H1 (cell line): Measurements from ENCODE around the gene UPF1. TPM values are rescaled to one million over a fixed set of nuclear protein-coding genes. Genes with fewer than 3 reads are reported as not detected.

ENCODE experiments used
- CTCF ChIA-PET: fragments of 300-600 bp; sonication (Branson Sonifier 250); formaldehyde crosslinking; loops from one replicate; lab custom pipeline; 2021; ENCODE audit not compliant: partially characterized antibody; lab: Charles Lee
- POLR2A ChIA-PET: fragments of 300-600 bp; sonication (Branson Sonifier 250); formaldehyde crosslinking; loops from one replicate; lab custom pipeline; 2021; ENCODE audit warnings: inconsistent platforms; ENCODE audit not compliant: partially characterized antibody; lab: Charles Lee
- DNase-seq, 2 experiments: peaks; one replicate each; pipeline versions ENCODE4 v3.0.0 to v3.0.0-alpha.2; 2010 to 2022; ENCODE audit warnings: low spot score in 2 of 2, low read depth in 1 of 2, mixed read lengths in 1 of 2
- FAIRE-seq: peaks from 2 replicates; lab custom pipeline; 2011; peaks lifted over from hg19 to GRCh38; lab: Jason Lieb, UNC
- H2AFZ ChIP-seq: 2 replicates; pipeline ENCODE4 v1.8.1; 2012; ENCODE audit warnings: low read length, inconsistent platforms
- H2AK5ac ChIP-seq: 2 replicates; pipeline ENCODE4 v1.6.1; 2013; ENCODE audit warnings: low read depth, low read length
- H2BK120ac ChIP-seq: replicated peaks from 2 replicates; pipeline ENCODE3; 2013; ENCODE audit warnings: low read depth, low read length, inconsistent platforms
- H2BK12ac ChIP-seq: 2 replicates; pipeline ENCODE4 v1.6.1; 2013; ENCODE audit warnings: low read depth, low read length
- H2BK15ac ChIP-seq: 2 replicates; pipeline ENCODE4 v1.6.1; 2013; ENCODE audit warnings: low read length
- H2BK20ac ChIP-seq: 2 replicates; pipeline ENCODE4 v1.6.1; 2013; ENCODE audit warnings: low read length
- H2BK5ac ChIP-seq: 2 replicates; pipeline ENCODE4 v1.6.1; 2013; ENCODE audit warnings: low read depth, low read length
- H3K14ac ChIP-seq: 2 replicates; pipeline ENCODE4 v1.6.1; 2013; ENCODE audit warnings: inconsistent platforms; ENCODE audit not compliant: insufficient read length
- H3K18ac ChIP-seq: 2 replicates; pipeline ENCODE4 v1.6.1; 2013; ENCODE audit warnings: low read length; ENCODE audit errors: extremely low read depth
- H3K23ac ChIP-seq: 2 replicates; pipeline ENCODE4 v1.6.1; 2013; ENCODE audit warnings: inconsistent platforms; ENCODE audit not compliant: insufficient read length
- H3K23me2 ChIP-seq: 2 replicates; pipeline ENCODE4 v1.6.1; 2013; ENCODE audit warnings: low read depth, low read length
- H3K27ac ChIP-seq: 2 replicates; pipeline ENCODE4 v1.6.1; 2011; ENCODE audit warnings: low read depth, low read length, inconsistent platforms
- H3K27me3 ChIP-seq, 4 experiments: replicated peaks in 1 of 4; 1 replicate in 1 of 4; 2 replicates in 3 of 4; pipeline versions ENCODE4 v1.6.1 to v1.8.1; 2011 to 2013; ENCODE audit warnings: low read length in 3 of 4, mild to moderate bottlenecking in 3 of 4, inconsistent platforms in 2 of 4, mixed read lengths in 2 of 4, moderate library complexity in 1 of 4; ENCODE audit not compliant: control insufficient read depth in 3 of 4, insufficient read depth in 3 of 4; ENCODE audit errors: extremely low read depth in 1 of 4
- H3K36me3 ChIP-seq, 4 experiments: 2 replicates each; pipeline versions ENCODE4 v1.6.1 to v1.8.1; 2011 to 2013; ENCODE audit warnings: mild to moderate bottlenecking in 4 of 4, low read length in 3 of 4, moderate library complexity in 2 of 4, control low read depth in 1 of 4, inconsistent platforms in 1 of 4; ENCODE audit not compliant: insufficient read depth in 4 of 4, control insufficient read depth in 2 of 4
- H3K4ac ChIP-seq: replicated peaks from 2 replicates; pipeline ENCODE3; 2013; ENCODE audit warnings: low read length, low read depth, mixed read lengths, inconsistent platforms; ENCODE audit not compliant: insufficient read length
- H3K4me1 ChIP-seq, 4 experiments: replicated peaks in 1 of 4; 1 replicate in 1 of 4; 2 replicates in 3 of 4; pipeline versions ENCODE4 v1.6.1 to v1.8.1; 2011 to 2013; ENCODE audit warnings: low read length in 3 of 4, inconsistent platforms in 2 of 4, mixed read lengths in 1 of 4; ENCODE audit not compliant: insufficient read depth in 4 of 4, control insufficient read depth in 3 of 4
- H3K4me2 ChIP-seq, 2 experiments: 2 replicates each; pipeline versions ENCODE4 v1.6.1 to v1.8.1; 2011 to 2013; ENCODE audit warnings: low read depth in 2 of 2, low read length in 2 of 2, control low read depth in 1 of 2, inconsistent platforms in 1 of 2, mild to moderate bottlenecking in 1 of 2; ENCODE audit not compliant: insufficient read depth in 1 of 2
- H3K4me3 ChIP-seq, 4 experiments: fragments of 200-600, 300-600 bp in 1 of 4; sonication (generic), shearing (Covaris generic), sonication (Bioruptor Twin) in 1 of 4; 2 replicates each; pipeline versions ENCODE4 v1.5.1 to v1.8.1; 2011 to 2016; ENCODE audit warnings: low read length in 4 of 4, low read depth in 3 of 4, control low read depth in 2 of 4, inconsistent platforms in 2 of 4, mild to moderate bottlenecking in 2 of 4, mixed read lengths in 1 of 4, moderate library complexity in 1 of 4; ENCODE audit not compliant: insufficient read depth in 2 of 4; ENCODE audit errors: extremely low read depth in 1 of 4
- H3K56ac ChIP-seq: replicated peaks from 2 replicates; pipeline ENCODE3; 2013; ENCODE audit warnings: low read depth, mild to moderate bottlenecking, mixed read lengths, low read length, inconsistent platforms; ENCODE audit not compliant: insufficient read length
- H3K79me1 ChIP-seq: 2 replicates; pipeline ENCODE4 v1.6.1; 2013; ENCODE audit warnings: low read depth, low read length, control low read depth
- H3K79me2 ChIP-seq, 2 experiments: 2 replicates each; pipeline versions ENCODE4 v1.6.1 to v1.8.1; 2012 to 2013; ENCODE audit warnings: low read length in 2 of 2, mild to moderate bottlenecking in 2 of 2, inconsistent platforms in 1 of 2; ENCODE audit not compliant: insufficient read depth in 2 of 2, control insufficient read depth in 1 of 2
- H3K9ac ChIP-seq, 4 experiments: replicated peaks in 1 of 4; 1 replicate in 1 of 4; 2 replicates in 3 of 4; pipeline versions ENCODE4 v1.6.1 to v1.8.1; 2011 to 2013; ENCODE audit warnings: low read depth in 3 of 4, low read length in 3 of 4, control low read depth in 2 of 4, mild to moderate bottlenecking in 2 of 4, moderate library complexity in 2 of 4, inconsistent platforms in 1 of 4; ENCODE audit errors: extremely low read depth in 1 of 4
- H3K9me3 ChIP-seq, 2 experiments: 2 replicates each; pipeline versions ENCODE4 v1.6.1 to v1.8.1; 2012 to 2013; ENCODE audit warnings: mild to moderate bottlenecking in 2 of 2, moderate library complexity in 2 of 2, control low read depth in 1 of 2, inconsistent platforms in 1 of 2, low read depth in 1 of 2, low read length in 1 of 2, mixed read lengths in 1 of 2; ENCODE audit not compliant: insufficient read depth in 2 of 2
- H4K20me1 ChIP-seq, 2 experiments: replicated peaks in 1 of 2; 2 replicates each; pipeline versions ENCODE3 to v1.8.1; 2011 to 2013; ENCODE audit warnings: inconsistent platforms in 2 of 2, low read length in 2 of 2, mild to moderate bottlenecking in 1 of 2; ENCODE audit not compliant: insufficient read depth in 2 of 2, control insufficient read depth in 1 of 2
- H4K5ac ChIP-seq: 2 replicates; pipeline ENCODE4 v1.6.1; 2013; ENCODE audit warnings: low read length, low read depth, mixed read lengths, inconsistent platforms; ENCODE audit not compliant: insufficient read length
- H4K8ac ChIP-seq: 2 replicates; pipeline ENCODE4 v1.8.0; 2013; ENCODE audit warnings: mild to moderate bottlenecking, moderate library complexity, low read length, inconsistent platforms; ENCODE audit not compliant: insufficient read depth; ENCODE audit errors: extremely low read depth
- H4K91ac ChIP-seq: replicated peaks from 2 replicates; pipeline ENCODE3; 2013; ENCODE audit warnings: low read length, mixed read lengths, inconsistent platforms; ENCODE audit not compliant: insufficient read length
- ASH2L ChIP-seq: fragments of 200-600, 300-600 bp; sonication (generic); IDR thresholded peaks from one replicate; pipeline ENCODE4 v1.7.1; 2017; ENCODE audit warnings: low read length
- BRCA1 ChIP-seq: IDR thresholded peaks from 2 replicates; pipeline ENCODE4 v1.6.1; 2012; ENCODE audit warnings: low read depth, low read length, improper control_type of control experiment
- CBX8 ChIP-seq: fragments of 300-800, 300-1000 bp; sonication (generic); IDR thresholded peaks from 2 replicates; pipeline ENCODE4 v1.7.1; 2016; ENCODE audit warnings: low read depth, low read length, borderline replicate concordance
- HDAC2 ChIP-seq, 2 experiments: fragments of 300-600 bp in 1 of 2; sonication (generic) in 1 of 2; IDR thresholded peaks; 2 replicates each; pipeline ENCODE4 v1.6.1; 2011 to 2012; ENCODE audit warnings: low read depth in 2 of 2, low read length in 2 of 2, mild to moderate bottlenecking in 2 of 2, moderate library complexity in 2 of 2, borderline replicate concordance in 1 of 2, inconsistent platforms in 1 of 2
- KDM4A ChIP-seq: IDR thresholded peaks from one replicate; pipeline ENCODE4 v1.7.1; 2012; ENCODE audit warnings: low read depth, mild to moderate bottlenecking, moderate library complexity, low read length, inconsistent platforms; ENCODE audit not compliant: severe bottlenecking
- POLR2A ChIP-seq, 2 experiments: IDR thresholded peaks; 1 replicate in 1 of 2; 2 replicates in 1 of 2; pipeline ENCODE4 v1.6.1; 2011; ENCODE audit warnings: low read depth in 2 of 2, low read length in 2 of 2, mild to moderate bottlenecking in 2 of 2; ENCODE audit errors: control extremely low read depth in 1 of 2
- RBBP5 ChIP-seq: IDR thresholded peaks from 2 replicates; pipeline ENCODE4 v1.7.1; 2012; ENCODE audit warnings: low read depth, mild to moderate bottlenecking, inconsistent platforms, low read length, moderate library complexity, borderline replicate concordance
- SIRT6 ChIP-seq: IDR thresholded peaks from one replicate; pipeline ENCODE4 v1.7.1; 2012; ENCODE audit warnings: low read length, inconsistent platforms
- SIX5 ChIP-seq: IDR thresholded peaks from 2 replicates; pipeline ENCODE4 v1.6.1; 2011; ENCODE audit warnings: mild to moderate bottlenecking, low read depth, low read length
- SP2 ChIP-seq: IDR thresholded peaks from 2 replicates; pipeline ENCODE4 v1.6.1; 2012; ENCODE audit warnings: mild to moderate bottlenecking, low read length, inconsistent platforms
- SP4 ChIP-seq: IDR thresholded peaks from 2 replicates; pipeline ENCODE4 v1.6.1; 2012; ENCODE audit warnings: low read length, inconsistent platforms
- TBP ChIP-seq: IDR thresholded peaks from 2 replicates; pipeline ENCODE4 v1.6.1; 2011; ENCODE audit warnings: low read depth, low read length, improper control_type of control experiment
- ZNF274 ChIP-seq: IDR thresholded peaks from 2 replicates; pipeline ENCODE4 v1.7.0; 2012; ENCODE audit warnings: low read length, borderline replicate concordance; ENCODE audit errors: extremely low read depth
- whole genome bisulfite sequencing, 2 experiments: shearing (Covaris generic) in 1 of 2; methylation state at CpG; one replicate each; pipeline versions ENCODE4 v1.1.6 to v1.1.7; 2013 to 2015; ENCODE audit warnings: low lambda C conversion rate in 2 of 2, mixed read lengths in 2 of 2, inconsistent platforms in 1 of 2, low coverage in 1 of 2, missing lambda C conversion rate in 1 of 2; ENCODE audit not compliant: insufficient replicate concordance in 2 of 2, insufficient coverage in 1 of 2, insufficient read length in 1 of 2; ENCODE audit errors: extremely low coverage in 1 of 2, missing lambda C conversion rate in 1 of 2; 5-methylcytosine and 5-hydroxymethylcytosine counted together
- polyA plus RNA-seq, 7 experiments: library from polyadenylated mRNA; depleted of rRNA in 3 of 7; stranded (reverse) in 5 of 7; unstranded in 2 of 7; fragments of >200 nt in 5 of 7; fragments of 200-250 nt in 2 of 7; gene quantifications; 1 replicate in 5 of 7; 2 replicates in 1 of 7; 4 replicates in 1 of 7; pipeline versions ENCODE4 v1.2.1 to v1.2.3, GENCODE V29; 2011 to 2013; ENCODE audit warnings: missing spikeins in 2 of 7, mixed read lengths in 2 of 7
- total RNA-seq: library from RNA; stranded (reverse); fragmentation: NEBNext Ultra II Directional; extraction: Animal tissue kit (Norgen Biotek cat#: 25700); gene quantifications from 2 replicates; pipeline ENCODE4 v1.2.1, GENCODE V29; 2021

Gene UPF1
- total and polyA plus RNA-seq, 2 of the 8 experiments (the other 6 are each of a cell fraction or from before 2014, with no cell fraction given), result 46.4 to 62.0 TPM

DNA sequence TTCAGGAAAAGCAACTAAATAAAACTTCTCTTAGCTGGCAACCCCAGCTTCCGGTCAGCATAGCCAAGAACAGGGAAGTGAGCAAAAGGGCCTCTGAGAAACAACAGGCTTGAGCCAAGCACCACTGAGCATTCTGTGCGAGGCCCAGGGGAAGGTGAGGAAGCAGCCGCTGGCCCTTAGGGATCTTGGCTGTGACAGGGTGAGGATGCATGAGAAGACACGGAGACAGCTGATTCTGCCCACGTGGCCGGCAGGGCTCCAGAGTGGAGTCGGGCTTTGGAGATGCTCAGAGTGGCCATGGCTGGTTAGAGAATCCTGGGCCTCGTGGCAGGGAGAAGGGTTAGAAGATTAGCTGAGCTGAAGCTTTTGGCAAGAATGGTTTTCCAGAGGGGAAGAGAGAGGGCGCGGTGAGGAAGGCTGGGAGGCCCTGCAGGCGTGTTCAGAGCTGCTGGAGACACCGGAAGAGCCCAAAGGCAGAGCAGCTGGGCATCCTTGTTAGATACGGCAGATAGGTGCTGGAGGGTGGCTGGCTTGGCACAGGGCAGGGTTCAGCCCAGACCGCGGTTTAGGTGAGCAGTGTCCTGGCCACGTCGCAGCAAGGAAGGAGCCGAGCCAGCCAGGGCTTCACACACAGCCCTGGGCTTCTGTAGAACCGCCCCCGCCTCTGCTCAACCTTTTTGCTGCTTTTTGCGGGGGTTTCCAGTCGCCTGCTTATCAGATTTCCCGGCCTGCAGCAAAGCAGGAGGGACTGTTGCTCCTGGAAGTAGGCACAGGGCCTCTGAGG lies 17.3 kb downstream of the UPF1 start:
- Histone ChIP-seq H2BK5ac (no peak overlapping the region), H3K18ac (no peak overlapping the region), H3K4me3 (no peak overlapping the region), H2AK5ac (no peak overlapping the region), H3K14ac (no peak overlapping the region), H3K27me3 (no peaks in the 10 kb centered on the region), H3K4me1 (no peaks in the 10 kb centered on the region), H2BK20ac (no peak overlapping the region), H3K79me1 (peaks cover 14% of the 10 kb centered on the region; the same call in 1 of the 2 replicates), H2BK15ac (no peak overlapping the region), H4K5ac (no peak overlapping the region), H4K91ac (no peak overlapping the region), H3K79me2 (peaks cover 0 to 45% of the 10 kb centered on the region in 2 experiments; a peak in 2 of 4 replicates), H3K4me2 (no peak overlapping the region), H3K23ac (no peak overlapping the region), H4K20me1 (peaks cover 29 to 44% of the 10 kb centered on the region in 2 experiments), H3K36me3 (peaks cover 22 to 41% (median 33%) of the 10 kb centered on the region in 4 experiments), H2BK12ac (no peak overlapping the region), H2AFZ (no peak overlapping the region), H3K9ac (no peak overlapping the region; a peak in 1 of 7 replicates), H3K9me3 (no peaks in the 10 kb centered on the region), H3K56ac (no peak overlapping the region), H3K23me2 (no peaks in the 10 kb centered on the region), H4K8ac (no peak overlapping the region; the same call in 1 of the 2 replicates), H3K4ac (no peak overlapping the region), H3K27ac (no peak overlapping the region), H2BK120ac (no peak overlapping the region)
- 94% methylated on average over 23 of the region's 23 CpGs; no CpG with 5 or more reads in 1 of the 2 experiments for WGBS, 2 experiments
- ChIA-PET CTCF (interaction anchor here (0.8 to 19.5 kb wide), 10 partner anchors 8 to 398 kb away, joined by 3 to 247 read pairs (median 13); partner anchors contain the start of gene UPF1), POLR2A (interaction anchor here (1.0 to 2.6 kb wide), 2 partner anchors 9 to 73 kb away, joined by 3 to 5 read pairs; no protein-coding TSS in a partner anchor)
- DNase-seq, result no peak
- FAIRE-seq, result no peak
- TF ChIP-seq SP2, result no peak
- TF ChIP-seq CBX8, result no peak
- no peak for TF ChIP-seq SIX5
- TF ChIP-seq SIRT6, result no peak
- no peak for TF ChIP-seq BRCA1
- no peak for TF ChIP-seq RBBP5
- TF ChIP-seq SP4, result no peak
- no peak for TF ChIP-seq KDM4A
- TF ChIP-seq HDAC2 (IDR thresholded peaks at IDR 0.05; ENCODE audit: borderline replicate concordance in 1 of 2, low read depth in 2 of 2, low read length in 2 of 2), result no peak
- TF ChIP-seq ZNF274, result no peak
- no peak for TF ChIP-seq POLR2A (IDR thresholded peaks at IDR 0.05; ENCODE audit: control extremely low read depth in 1 of 2, low read depth in 2 of 2, low read length in 2 of 2)
- TF ChIP-seq TBP, result no peak
- TF ChIP-seq ASH2L, result no peak
